GM12874 (cell line): ENCODE data around the gene NRM.

ENCODE experiments used
- CTCF ChIP-seq: IDR thresholded peaks from 2 replicates; pipeline ENCODE4 v1.5.1; 2011; ENCODE audit warnings: low read depth, mild to moderate bottlenecking, control low read depth, low read length, moderate library complexity; ENCODE audit not compliant: insufficient read depth

Gene NRM

GRCh38 chr6:30686908-30687658 is 3.7 kb downstream of the NRM start:
- no peak for TF ChIP-seq CTCF

DNA sequence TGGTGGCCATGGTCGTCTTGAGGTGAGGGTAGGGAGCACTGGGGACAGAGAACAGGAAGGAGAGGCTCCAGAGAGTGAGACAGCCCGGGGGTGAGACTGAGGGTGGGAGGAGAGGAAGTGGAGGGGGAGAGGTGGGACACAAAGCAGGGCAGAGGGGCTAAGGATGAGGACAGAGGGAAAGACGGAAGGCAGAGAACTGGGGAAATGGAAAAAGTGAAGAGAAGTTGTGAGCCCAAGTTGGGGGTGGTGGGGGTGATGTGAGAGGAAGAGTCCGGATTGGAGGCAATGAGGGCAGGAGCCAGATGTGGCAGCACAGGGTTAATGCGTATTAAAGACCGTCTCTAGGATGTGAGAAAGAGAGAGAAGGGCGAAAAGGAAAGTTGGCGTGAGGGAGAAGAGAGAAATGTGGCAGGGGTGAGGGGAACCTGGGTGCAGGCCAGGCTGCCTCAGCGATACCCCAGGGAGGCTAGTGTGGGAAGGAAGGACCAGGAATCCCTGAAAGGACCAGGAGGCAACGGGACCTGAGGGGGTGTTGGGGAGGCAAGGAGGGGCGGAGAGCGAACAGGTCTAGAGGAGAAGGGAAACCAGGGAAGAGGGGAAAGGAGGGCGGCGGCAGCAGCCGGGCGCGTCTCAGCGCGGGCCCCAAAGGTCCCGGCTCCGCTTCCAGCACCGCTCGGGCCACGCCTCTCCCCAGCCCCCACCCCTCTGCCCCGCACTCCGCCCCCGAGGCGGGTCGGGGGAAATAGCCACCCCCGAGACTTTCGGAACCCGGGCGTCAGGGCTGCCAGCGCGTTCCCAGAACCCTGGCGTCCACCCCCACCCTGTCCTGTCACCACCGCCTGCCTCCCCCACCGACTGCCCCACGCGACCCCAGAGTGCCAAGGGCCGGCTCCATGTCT is 4.5 kb downstream of the NRM start, which contains the start of gene PPP1R18:
Gene PPP1R18, minus strand, starts transcription at position 637 of the 899 bp plus-strand sequence. Its CDS starts 627 bp downstream, at position 10.
- TF ChIP-seq CTCF = no peak

DNA sequence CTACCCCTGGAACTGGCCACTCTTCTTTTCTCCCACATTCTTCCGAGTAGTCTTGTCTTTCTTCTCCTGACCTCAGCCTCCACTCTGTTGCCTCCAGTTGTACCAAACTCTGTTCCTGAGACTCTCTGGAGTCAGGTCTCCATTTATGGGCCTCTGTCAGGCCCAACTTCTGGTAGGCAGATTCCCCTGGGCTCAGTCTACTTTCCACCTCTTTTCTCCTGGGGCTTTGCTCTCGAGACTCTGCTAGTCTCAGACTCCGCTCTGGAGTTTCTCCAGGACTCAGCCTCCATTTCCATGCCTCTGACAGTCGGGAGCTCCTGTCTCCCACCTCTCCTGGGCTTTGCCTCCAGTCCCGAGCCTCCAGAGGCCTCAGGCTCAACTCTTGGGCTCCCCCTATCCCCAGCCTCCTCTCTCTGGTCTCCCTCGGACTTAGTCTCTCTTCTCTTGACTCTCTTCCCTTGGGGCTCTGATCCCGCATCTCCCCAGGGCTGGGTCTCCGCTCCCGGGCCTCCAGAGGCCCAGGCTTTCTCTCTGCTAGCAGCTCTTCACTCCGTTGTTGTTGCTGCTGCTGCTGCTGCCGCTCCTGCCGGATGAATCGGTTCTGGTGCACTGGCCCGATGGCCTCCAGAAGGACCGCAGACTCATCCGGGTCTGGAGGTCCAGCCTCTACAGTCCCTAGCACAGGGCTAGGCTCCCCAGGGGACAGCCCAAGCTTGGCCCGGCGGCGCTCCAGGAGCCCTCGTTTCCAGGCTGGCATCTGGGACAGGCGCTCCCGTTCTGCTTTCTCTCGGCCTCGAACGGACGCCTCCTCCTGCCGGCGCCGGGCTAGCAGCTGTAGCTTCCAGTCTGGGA is 5.4 kb downstream of the NRM start:
- TF ChIP-seq CTCF = peak; percentile 53

GRCh38 chr6:30684386-30685156 is 6.2 kb downstream of the NRM start:
- no peak for TF ChIP-seq CTCF

DNA sequence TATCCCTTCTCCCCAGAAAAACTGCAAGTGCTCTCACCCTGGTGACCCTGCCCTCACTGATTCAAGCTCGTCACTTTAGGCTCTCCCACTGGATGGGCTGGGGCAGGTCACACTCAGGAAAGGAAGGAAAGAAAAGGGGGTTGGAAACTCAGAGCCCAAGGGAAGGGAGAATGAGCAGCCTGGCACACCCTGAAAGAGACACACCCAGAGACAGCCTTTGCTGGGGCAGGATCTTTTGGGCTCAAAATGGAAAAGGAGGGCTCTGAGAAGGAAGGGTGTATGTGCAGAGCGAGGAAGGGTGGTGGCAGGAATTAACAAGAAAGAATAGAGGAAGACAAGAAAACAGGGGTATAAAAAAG is 6.8 kb downstream of the NRM start:
- no peak for TF ChIP-seq CTCF

- no peak for TF ChIP-seq CTCF
Measured at GRCh38 chr6:30683183-30683979, 7.4 kb downstream of the NRM start.
